HG02870 (cell line): ENCODE results near the gene WDFY1.
"Not testable (repeated sequence)": the region's sequence is repeated elsewhere in the genome, so short reads cannot be mapped to it uniquely, and the experiment has no call there.

Source experiments
- ATAC-seq: cut with Tn5 transposase; IDR thresholded peaks from one replicate; pipeline ENCODE4 v1.9.1; 2021; ENCODE audit warnings: mild to moderate bottlenecking, moderate library complexity; ENCODE audit not compliant: unreplicated experiment

WDFY1 gene

GRCh38 chr2:223900531-223900930 is 44.6 kb downstream of the WDFY1 start:
- ATAC-seq: no peak

GRCh38 chr2:223900066-223900465 is 45.1 kb downstream of the WDFY1 start:
- no peak for ATAC-seq

GRCh38 chr2:223897669-223898330 is 47.3 kb downstream of the WDFY1 start:
- no peak for ATAC-seq

GRCh38 chr2:223896833-223897311 is 48.3 kb downstream of the WDFY1 start:
- ATAC-seq: peak; percentile 48

GRCh38 chr2:223894968-223895367 is 50.2 kb downstream of the WDFY1 start:
- no peak for ATAC-seq

- peak; percentile 18 for ATAC-seq
Measured at GRCh38 chr2:223894009-223894408, 51.1 kb downstream of the WDFY1 start.

- ATAC-seq: no peak
Measured at GRCh38 chr2:223890721-223891120, 54.4 kb downstream of the WDFY1 start.

GRCh38 chr2:223889229-223889628 is 55.9 kb downstream of the WDFY1 start:
- ATAC-seq: no peak

GRCh38 chr2:223888251-223888650 is 56.9 kb downstream of the WDFY1 start:
- ATAC-seq: no peak

- ATAC-seq: no peak
Measured at GRCh38 chr2:223887127-223887526, 58.0 kb downstream of the WDFY1 start.

- no peak for ATAC-seq
Measured at GRCh38 chr2:223886726-223887125, 58.4 kb downstream of the WDFY1 start.

GRCh38 chr2:223884399-223884798 is 60.7 kb downstream of the WDFY1 start:
- ATAC-seq: peak; percentile 95

- ATAC-seq: no peak
Measured at GRCh38 chr2:223882715-223883114, 62.4 kb downstream of the WDFY1 start.

- ATAC-seq: no peak
Measured at GRCh38 chr2:223880796-223881195, 64.3 kb downstream of the WDFY1 start.

- no peak for ATAC-seq
Measured at GRCh38 chr2:223877721-223878410, 67.3 kb downstream of the WDFY1 start.

- no peak for ATAC-seq
Measured at GRCh38 chr2:223873672-223874071, 71.5 kb downstream of the WDFY1 start.

GRCh38 chr2:223872772-223873171 is 72.4 kb downstream of the WDFY1 start:
- not testable (repeated sequence) for ATAC-seq

GRCh38 chr2:223871661-223872060 is 73.5 kb downstream of the WDFY1 start:
- not testable (repeated sequence) for ATAC-seq

- ATAC-seq: no peak
Measured at GRCh38 chr2:223870840-223871611, 74.1 kb downstream of the WDFY1 start.

- peak; percentile 66 for ATAC-seq
Measured at GRCh38 chr2:223868005-223868404, 77.1 kb downstream of the WDFY1 start.

GRCh38 chr2:223865907-223866508 is 79.1 kb downstream of the WDFY1 start:
- ATAC-seq: no peak
